ENCODE measurements around the gene CDH24. TPM values are rescaled to one million over a fixed set of nuclear protein-coding genes. Genes with fewer than 3 reads are reported as not detected.

Gene CDH24
- total and polyA plus RNA-seq, 2 of the 8 experiments (the other 6 are each of a cell fraction or from before 2014, with no cell fraction given), result 18.1 to 27.6 TPM

- Histone ChIP-seq H2BK120ac (replicated peaks; ENCODE audit: low read depth, low read length) (no peak overlapping the region), H2AK5ac (ENCODE audit: low read depth, low read length) (no peak overlapping the region), H3K79me2 (ENCODE audit: control insufficient read depth in 1 of 2, insufficient read depth in 2 of 2, low read length in 2 of 2) (peaks cover 0 to 28% of the 10 kb centered on the region in 2 experiments; a peak in 3 of 4 replicates), H3K36me3 (ENCODE audit: control insufficient read depth in 2 of 4, insufficient read depth in 4 of 4, low read length in 3 of 4) (peaks cover 5 to 46% (median 34%) of the 10 kb centered on the region in 4 experiments), H2BK5ac (ENCODE audit: low read depth, low read length) (no peak overlapping the region), H3K4me1 (replicated peaks in 1 of 4; ENCODE audit: control insufficient read depth in 3 of 4, insufficient read depth in 4 of 4, low read length in 3 of 4) (peaks cover 0 to 3% (median 1%) of the 10 kb centered on the region in 4 experiments; a peak in 2 of 7 replicates), H4K91ac (replicated peaks; ENCODE audit: insufficient read length, low read length) (no peak overlapping the region), H4K20me1 (replicated peaks in 1 of 2; ENCODE audit: control insufficient read depth in 1 of 2, insufficient read depth in 2 of 2, low read length in 2 of 2) (peaks cover 2 to 3% of the 10 kb centered on the region in 2 experiments), H3K9ac (replicated peaks in 1 of 4; ENCODE audit: extremely low read depth in 1 of 4, low read depth in 3 of 4, low read length in 3 of 4) (peak overlapping the region in 2 of 4 experiments; percentile 13 to 16; a peak in 2 of 7 replicates), H2AFZ (ENCODE audit: low read length) (no peak overlapping the region), H2BK15ac (ENCODE audit: low read length) (no peak overlapping the region), H3K56ac (replicated peaks; ENCODE audit: insufficient read length, low read depth, low read length) (no peak overlapping the region), H2BK20ac (ENCODE audit: low read length) (no peak overlapping the region), H3K14ac (ENCODE audit: insufficient read length) (no peak overlapping the region), H3K4me2 (ENCODE audit: insufficient read depth in 1 of 2, low read depth in 2 of 2, low read length in 2 of 2) (peak overlapping the region; percentile 75 to 78; a peak in 3 of 4 replicates), H2BK12ac (ENCODE audit: low read depth, low read length) (no peak overlapping the region), H4K8ac (ENCODE audit: extremely low read depth, insufficient read depth, low read length) (no peak overlapping the region), H3K27me3 (replicated peaks in 1 of 4; ENCODE audit: control insufficient read depth in 3 of 4, extremely low read depth in 1 of 4, insufficient read depth in 3 of 4, low read length in 3 of 4) (no peaks in the 10 kb centered on the region), H3K18ac (ENCODE audit: extremely low read depth, low read length) (no peak overlapping the region), H4K5ac (ENCODE audit: insufficient read length, low read depth, low read length) (no peak overlapping the region), H3K27ac (ENCODE audit: low read depth, low read length) (no peak overlapping the region), H3K4me3 (ENCODE audit: extremely low read depth in 1 of 4, insufficient read depth in 2 of 4, low read depth in 3 of 4, low read length in 4 of 4) (peak overlapping the region; percentile 79 to 95 (median 88); a peak in 6 of 8 replicates), H3K23me2 (ENCODE audit: low read depth, low read length) (peaks cover 3% of the 10 kb centered on the region), H3K23ac (ENCODE audit: insufficient read length) (no peak overlapping the region), H3K9me3 (ENCODE audit: insufficient read depth in 2 of 2, low read depth in 1 of 2, low read length in 1 of 2) (no peaks in the 10 kb centered on the region), H3K79me1 (ENCODE audit: low read depth, low read length) (peaks cover 5% of the 10 kb centered on the region), H3K4ac (replicated peaks; ENCODE audit: insufficient read length, low read depth, low read length) (no peak overlapping the region)
- no peak for DNase-seq (ENCODE audit: low read depth in 1 of 2, low spot score in 2 of 2)
- WGBS, 2 experiments (ENCODE audit: extremely low coverage in 1 of 2, insufficient coverage in 1 of 2, insufficient read length in 1 of 2, insufficient replicate concordance in 2 of 2, low coverage in 1 of 2, low lambda C conversion rate in 2 of 2, missing lambda C conversion rate in 1 of 2), result 98% methylated on average over 10 of the region's 10 CpGs; no CpG with 5 or more reads in 1 of the 2 experiments
- FAIRE-seq, result no peak
- CTCF ChIA-PET (ENCODE audit: partially characterized antibody), result interaction anchor here (0.8 to 3.0 kb wide), 11 partner anchors 9 to 60 kb away, joined by 3 to 19 read pairs (median 4); partner anchors contain the start of genes AJUBA and PSMB11
- POLR2A ChIA-PET (ENCODE audit: partially characterized antibody), result interaction anchor here (1.3 to 8.3 kb wide), 12 partner anchors 13 to 103 kb away, joined by 3 to 94 read pairs (median 10); partner anchors contain the start of genes AJUBA, CDH24 and PRMT5
- TF ChIP-seq CBX8 (IDR thresholded peaks at IDR 0.05; ENCODE audit: borderline replicate concordance, low read depth, low read length) (no peak), GABPA (IDR thresholded peaks at IDR 0.05; ENCODE audit: borderline replicate concordance, insufficient read depth, low read length) (no peak), MAFK (IDR thresholded peaks at IDR 0.05; ENCODE audit: low read depth, low read length) (no peak), NRF1 (IDR thresholded peaks at IDR 0.05; ENCODE audit: low read depth, low read length) (no peak), HDAC6 (IDR thresholded peaks at IDR 0.05; ENCODE audit: low read depth, low read length) (no peak), E2F6 (IDR thresholded peaks at IDR 0.05) (no peak), CTBP2 (IDR thresholded peaks at IDR 0.05; ENCODE audit: borderline replicate concordance, insufficient read depth, insufficient read length, low read length) (no peak), RFX5 (IDR thresholded peaks at IDR 0.05; ENCODE audit: borderline replicate concordance, low read depth, low read length) (no peak), SP1 (IDR thresholded peaks at IDR 0.05; ENCODE audit: low read depth, low read length) (no peak), JUND (IDR thresholded peaks at IDR 0.05; ENCODE audit: low read length) (no peak), EZH2 (IDR thresholded peaks at IDR 0.05; ENCODE audit: low read depth, low read length, severe bottlenecking) (no peak), TBP (IDR thresholded peaks at IDR 0.05; ENCODE audit: low read depth, low read length) (no peak)
These were observed 24.0 kb downstream of the CDH24 start for GRCh38 chr14:23033251-23033727.

Measured in H1 (cell line).